DOHH2 (cell line): ENCODE data around the gene NOL4L.

Experiments
- H3F3A ChIP-seq: fragments of 200-600 bp; sonication (generic), shearing (Covaris generic); 2 replicates; pipeline ENCODE4 v1.6.0; 2016; ENCODE audit warnings: antibody characterized with exemption, mild to moderate bottlenecking; ENCODE audit not compliant: control insufficient read depth, insufficient read depth
- H3K27ac ChIP-seq: fragments of 200-600 bp; sonication (generic); 2 replicates; pipeline ENCODE4 v1.5.1; 2014; ENCODE audit warnings: low read depth, mild to moderate bottlenecking, low read length, moderate library complexity
- H3K27me3 ChIP-seq: fragments of 200-600 bp; sonication (generic); 2 replicates; pipeline ENCODE4 v1.6.1; 2014; ENCODE audit warnings: mild to moderate bottlenecking, low read length, mixed read lengths; ENCODE audit not compliant: control insufficient read depth
- H3K36me3 ChIP-seq: fragments of 200-600 bp; sonication (generic); 2 replicates; pipeline ENCODE4 v1.6.1; 2014; ENCODE audit warnings: mild to moderate bottlenecking, low read length, moderate library complexity, mixed read lengths; ENCODE audit not compliant: control insufficient read depth
- H3K4me1 ChIP-seq: fragments of 200-600 bp; sonication (generic); 2 replicates; pipeline ENCODE4 v1.6.1; 2014; ENCODE audit warnings: mild to moderate bottlenecking, low read length, mixed read lengths; ENCODE audit not compliant: control insufficient read depth
- H3K4me2 ChIP-seq: fragments of 200-600 bp; sonication (generic); 2 replicates; pipeline ENCODE4 v1.6.0; 2014; ENCODE audit warnings: mild to moderate bottlenecking, low read length, moderate library complexity
- H3K4me3 ChIP-seq: fragments of 200-600 bp; sonication (generic); 2 replicates; pipeline ENCODE4 v1.5.1; 2014; ENCODE audit warnings: mild to moderate bottlenecking, low read length, mixed read lengths
- H3K79me2 ChIP-seq: fragments of 200-600 bp; sonication (generic); 2 replicates; pipeline ENCODE4 v1.6.1; 2014; ENCODE audit warnings: mild to moderate bottlenecking, low read length, mixed read lengths; ENCODE audit not compliant: control insufficient read depth
- H3K9me2 ChIP-seq: fragments of 200-600 bp; sonication (generic); replicated peaks from 2 replicates; pipeline ENCODE4 v1.6.1; 2014; ENCODE audit warnings: mild to moderate bottlenecking, low read length, mixed read lengths; ENCODE audit not compliant: control insufficient read depth
- H3K9me3 ChIP-seq: fragments of 200-600 bp; sonication (generic); 2 replicates; pipeline ENCODE4 v1.6.1; 2014; ENCODE audit warnings: antibody characterized with exemption, low read length, mixed read lengths; ENCODE audit not compliant: control insufficient read depth, insufficient read depth
- H4K20me1 ChIP-seq: fragments of 200-600 bp; sonication (generic); 2 replicates; pipeline ENCODE4 v1.6.0; 2014; ENCODE audit warnings: low read depth, mild to moderate bottlenecking, antibody characterized with exemption, low read length, moderate library complexity; ENCODE audit not compliant: control insufficient read depth, insufficient read depth
- EZH2phosphoT487 ChIP-seq: fragments of 200-600 bp; sonication (generic); IDR thresholded peaks from 2 replicates; pipeline ENCODE4 v1.6.1; 2017; ENCODE audit warnings: borderline replicate concordance, mild to moderate bottlenecking, antibody characterized with exemption, low read length, moderate library complexity, mixed read lengths
- TF ChIP-seq, protein P1 (sequence below): fragments of 200-600 bp; sonication (generic); IDR thresholded peaks from one replicate; pipeline ENCODE4 v1.5.1; 2014; ENCODE audit warnings: antibody characterized with exemption, mild to moderate bottlenecking, low read depth, low read length; ENCODE audit not compliant: poor library complexity, severe bottlenecking

NOL4L gene

DNA sequence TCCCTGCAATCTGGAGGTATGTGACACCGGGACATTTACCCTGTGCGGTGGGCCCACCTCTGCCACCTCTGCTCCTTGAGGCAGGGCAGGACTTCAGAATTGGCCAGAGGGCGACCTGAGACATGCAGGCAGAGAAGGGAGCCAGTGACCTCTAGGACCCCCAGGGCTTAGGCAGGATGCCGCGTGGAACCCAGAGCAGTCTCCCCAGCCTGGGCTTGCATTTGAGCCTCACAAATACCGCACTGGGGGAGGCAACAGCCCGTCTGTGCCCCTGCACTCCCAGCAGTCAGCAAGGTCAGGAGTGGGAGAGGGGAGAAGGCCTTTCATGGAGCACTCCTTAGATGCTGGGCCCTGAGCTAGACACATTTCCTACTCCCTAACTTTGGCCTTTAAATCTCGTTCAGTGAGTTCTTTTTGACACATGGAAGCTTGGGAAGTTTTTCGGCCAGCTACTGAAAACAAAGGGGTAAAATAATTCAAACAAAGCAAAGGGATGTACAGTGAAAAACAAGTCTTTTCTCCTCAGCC is 46.9 kb upstream of the NOL4L start:
- Histone ChIP-seq H3K4me1 (peaks cover 12% of the 10 kb centered on the region), H3K27me3 (peaks cover 16% of the 10 kb centered on the region), H3K4me3 (no peak overlapping the region)

DNA sequence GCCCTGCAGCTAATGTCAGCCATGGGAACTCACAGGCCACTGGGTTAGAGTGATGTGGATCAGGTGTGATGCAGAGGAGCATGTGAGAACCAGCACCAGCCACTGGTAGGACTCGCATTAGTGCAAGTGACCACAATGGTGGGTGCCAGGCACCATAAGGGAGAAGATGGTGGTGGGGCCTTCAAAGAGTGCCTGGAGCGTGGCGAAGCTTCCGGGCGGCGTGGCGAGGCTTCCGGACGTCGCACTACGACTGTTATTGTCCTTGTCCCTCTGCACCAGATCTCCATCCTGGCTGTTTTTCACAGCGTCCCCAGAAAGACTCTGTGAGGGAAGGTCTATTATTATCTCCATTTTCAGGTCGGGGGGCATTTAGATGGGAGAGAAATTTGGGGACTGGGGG is 44.7 kb upstream of the NOL4L start:
- no peaks in the 10 kb centered on the region for H3K9me2 ChIP-seq
- TF ChIP-seq, protein P1, sequence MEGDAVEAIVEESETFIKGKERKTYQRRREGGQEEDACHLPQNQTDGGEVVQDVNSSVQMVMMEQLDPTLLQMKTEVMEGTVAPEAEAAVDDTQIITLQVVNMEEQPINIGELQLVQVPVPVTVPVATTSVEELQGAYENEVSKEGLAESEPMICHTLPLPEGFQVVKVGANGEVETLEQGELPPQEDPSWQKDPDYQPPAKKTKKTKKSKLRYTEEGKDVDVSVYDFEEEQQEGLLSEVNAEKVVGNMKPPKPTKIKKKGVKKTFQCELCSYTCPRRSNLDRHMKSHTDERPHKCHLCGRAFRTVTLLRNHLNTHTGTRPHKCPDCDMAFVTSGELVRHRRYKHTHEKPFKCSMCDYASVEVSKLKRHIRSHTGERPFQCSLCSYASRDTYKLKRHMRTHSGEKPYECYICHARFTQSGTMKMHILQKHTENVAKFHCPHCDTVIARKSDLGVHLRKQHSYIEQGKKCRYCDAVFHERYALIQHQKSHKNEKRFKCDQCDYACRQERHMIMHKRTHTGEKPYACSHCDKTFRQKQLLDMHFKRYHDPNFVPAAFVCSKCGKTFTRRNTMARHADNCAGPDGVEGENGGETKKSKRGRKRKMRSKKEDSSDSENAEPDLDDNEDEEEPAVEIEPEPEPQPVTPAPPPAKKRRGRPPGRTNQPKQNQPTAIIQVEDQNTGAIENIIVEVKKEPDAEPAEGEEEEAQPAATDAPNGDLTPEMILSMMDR, result no peak
- TF ChIP-seq EZH2phosphoT487, result no peak
- H3F3A ChIP-seq, result no peaks in the 10 kb centered on the region
- no peaks in the 10 kb centered on the region for H3K79me2 ChIP-seq
- H3K4me2 ChIP-seq, result no peak overlapping the region
- H3K27ac ChIP-seq, result no peak overlapping the region
- peaks cover 16% of the 10 kb centered on the region for H3K4me1 ChIP-seq
- H3K36me3 ChIP-seq, result no peaks in the 10 kb centered on the region
- no peak overlapping the region for H3K4me3 ChIP-seq
- no peaks in the 10 kb centered on the region for H4K20me1 ChIP-seq
- peaks cover 18% of the 10 kb centered on the region for H3K27me3 ChIP-seq
- no peaks in the 10 kb centered on the region for H3K9me3 ChIP-seq

More for the DNA sequence above, 46.9 kb upstream of the NOL4L start:
- TF ChIP-seq EZH2phosphoT487, result no peak
- TF ChIP-seq, protein P1, result no peak
- Histone ChIP-seq H3K36me3 (no peaks in the 10 kb centered on the region), H3K9me2 (no peaks in the 10 kb centered on the region), H3K79me2 (no peaks in the 10 kb centered on the region), H3K4me2 (no peak overlapping the region), H3K9me3 (no peaks in the 10 kb centered on the region), H3F3A (no peaks in the 10 kb centered on the region), H4K20me1 (no peaks in the 10 kb centered on the region), H3K27ac (no peak overlapping the region)

DNA sequence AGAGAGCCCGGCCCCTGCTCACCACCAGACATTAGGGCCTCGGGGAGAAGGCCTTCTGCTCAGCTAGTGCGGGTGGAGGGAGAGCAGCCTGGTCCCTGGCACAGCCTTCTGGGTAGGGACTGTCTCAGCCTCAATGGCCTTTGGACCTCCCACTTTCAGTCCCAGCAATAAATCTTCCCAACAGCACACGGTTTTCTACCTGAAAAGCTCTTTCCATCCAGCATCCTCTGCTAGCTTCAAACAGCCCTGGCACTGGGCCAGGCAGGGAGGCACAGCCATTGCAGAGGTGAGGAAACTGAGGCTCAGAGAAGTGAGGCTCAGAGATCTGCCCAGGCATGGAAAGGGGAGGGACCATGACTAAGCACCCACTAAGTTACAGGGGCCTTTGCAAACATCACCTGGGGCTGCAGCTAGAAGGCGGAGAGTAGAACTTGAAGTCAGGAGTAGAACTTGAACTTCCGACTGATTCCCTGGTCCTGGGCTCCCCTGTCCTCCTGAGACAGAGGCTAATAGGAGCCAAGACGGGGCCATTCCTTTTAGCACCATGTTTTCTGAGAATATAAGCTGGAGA is 43.9 kb upstream of the NOL4L start:
- H3K9me3 ChIP-seq, result no peaks in the 10 kb centered on the region
- H3K79me2 ChIP-seq, result no peaks in the 10 kb centered on the region
- H3K36me3 ChIP-seq, result no peaks in the 10 kb centered on the region
- no peak overlapping the region for H3K4me3 ChIP-seq
- H3K27ac ChIP-seq, result no peak overlapping the region
- no peaks in the 10 kb centered on the region for H3F3A ChIP-seq
- peaks cover 18% of the 10 kb centered on the region for H3K27me3 ChIP-seq
- H3K9me2 ChIP-seq, result no peaks in the 10 kb centered on the region
- H4K20me1 ChIP-seq, result no peaks in the 10 kb centered on the region
- peaks cover 16% of the 10 kb centered on the region for H3K4me1 ChIP-seq
- TF ChIP-seq, protein P1, result no peak
- TF ChIP-seq EZH2phosphoT487, result no peak
- H3K4me2 ChIP-seq, result no peak overlapping the region
